ENCODE results near the gene CDH24. TPM values are rescaled to one million over a fixed set of nuclear protein-coding genes. Genes with fewer than 3 reads are reported as not detected.
A peak's percentile ranks its signal among the peaks of the same experiment; 100 is the strongest.

Gene CDH24
- total and polyA plus RNA-seq, 9 of the 15 experiments (the other 6 are each of a cell fraction or from before 2014, with no cell fraction given) = 0.04 to 16.2 (median 4.9) TPM

GRCh38 chr14:23094666-23095195 lies 37.4 kb upstream of the CDH24 start, which contains the start of gene ACIN1 (continued):
- no peak for TF ChIP-seq ZNF592 (IDR thresholded peaks at IDR 0.05)
- TF ChIP-seq SREBF2 (CRISPR knock-in tag; IDR thresholded peaks at IDR 0.05) = peak; percentile 80; the same call in 1 of the 2 replicates
- TF ChIP-seq HDAC1 (IDR thresholded peaks at IDR 0.05) = 0 out of 4 replicates have a peak, but pooled peaks of 1 of the 2 experiments have one; percentile 52
- no peak for TF ChIP-seq BRF2 (IDR thresholded peaks at IDR 0.05; ENCODE audit: borderline replicate concordance, insufficient read depth, insufficient read length)
- TF ChIP-seq ZFP91 (CRISPR knock-in tag; IDR thresholded peaks at IDR 0.05) = peak; percentile 23; the same call in 1 of the 2 replicates
- no peak for TF ChIP-seq ZNF764 (CRISPR knock-in tag; IDR thresholded peaks at IDR 0.05; ENCODE audit: low read depth)
- no peak for TF ChIP-seq PPARD (CRISPR knock-in tag; IDR thresholded peaks at IDR 0.05)
- TF ChIP-seq STAT5A (IDR thresholded peaks at IDR 0.05; ENCODE audit: borderline replicate concordance, low read length) = no peak
- TF ChIP-seq RBFOX2 (IDR thresholded peaks at IDR 0.05; ENCODE audit: low read depth, low read length) = peak; percentile 97
- TF ChIP-seq ARID2 (IDR thresholded peaks at IDR 0.05) = no peak
- TF ChIP-seq KLF1 (tag; IDR thresholded peaks at IDR 0.05) = no peak; the same call in 1 of the 2 replicates
- TF ChIP-seq MTA3 (IDR thresholded peaks at IDR 0.05; ENCODE audit: borderline replicate concordance) = peak; percentile 81; the same call in 1 of the 2 replicates
- peak; percentile 80; the same call in 1 of the 2 replicates for TF ChIP-seq E2F1 (CRISPR knock-in tag; IDR thresholded peaks at IDR 0.05)
- TF ChIP-seq GTF2E2 (tag; IDR thresholded peaks at IDR 0.05) = peak; percentile 83; the same call in 1 of the 2 replicates
- TF ChIP-seq SRF (CRISPR knock-in tag; IDR thresholded peaks at IDR 0.05) = no peak
- no peak; the same call in 1 of the 2 replicates for TF ChIP-seq CREB3L1 (IDR thresholded peaks at IDR 0.05; ENCODE audit: borderline replicate concordance, low read depth)
- peak; percentile 97 for TF ChIP-seq SNIP1 (IDR thresholded peaks at IDR 0.05; ENCODE audit: low read depth)
- no peak for TF ChIP-seq U2AF2 (optimal IDR thresholded peaks at IDR 0.05; ENCODE audit: low read depth, low read length)
